Measurements from ENCODE around the gene MTERF1.

GRCh38 chr7:91852263-91852741 is 28.2 kb downstream of the MTERF1 start:
- TF ChIP-seq CTCF (IDR thresholded peaks at IDR 0.05; ENCODE audit: poor library complexity): peak; percentile 10
- no peak for TF ChIP-seq EZH2 (IDR thresholded peaks at IDR 0.05; ENCODE audit: borderline replicate concordance)
- TF ChIP-seq EZH2phosphoT487 (IDR thresholded peaks at IDR 0.05; ENCODE audit: low read depth, severe bottlenecking, unreplicated experiment): no peak

Data from hepatocyte (in vitro differentiated cells).